HG03442 (cell line): Measurements from ENCODE around the gene DIPK1C.

Experiments used
- ATAC-seq: cut with Tn5 transposase; IDR thresholded peaks from one replicate; pipeline ENCODE4 v1.9.1; 2021; ENCODE audit warnings: mild to moderate bottlenecking, moderate library complexity; ENCODE audit not compliant: unreplicated experiment

The DIPK1C gene

DNA sequence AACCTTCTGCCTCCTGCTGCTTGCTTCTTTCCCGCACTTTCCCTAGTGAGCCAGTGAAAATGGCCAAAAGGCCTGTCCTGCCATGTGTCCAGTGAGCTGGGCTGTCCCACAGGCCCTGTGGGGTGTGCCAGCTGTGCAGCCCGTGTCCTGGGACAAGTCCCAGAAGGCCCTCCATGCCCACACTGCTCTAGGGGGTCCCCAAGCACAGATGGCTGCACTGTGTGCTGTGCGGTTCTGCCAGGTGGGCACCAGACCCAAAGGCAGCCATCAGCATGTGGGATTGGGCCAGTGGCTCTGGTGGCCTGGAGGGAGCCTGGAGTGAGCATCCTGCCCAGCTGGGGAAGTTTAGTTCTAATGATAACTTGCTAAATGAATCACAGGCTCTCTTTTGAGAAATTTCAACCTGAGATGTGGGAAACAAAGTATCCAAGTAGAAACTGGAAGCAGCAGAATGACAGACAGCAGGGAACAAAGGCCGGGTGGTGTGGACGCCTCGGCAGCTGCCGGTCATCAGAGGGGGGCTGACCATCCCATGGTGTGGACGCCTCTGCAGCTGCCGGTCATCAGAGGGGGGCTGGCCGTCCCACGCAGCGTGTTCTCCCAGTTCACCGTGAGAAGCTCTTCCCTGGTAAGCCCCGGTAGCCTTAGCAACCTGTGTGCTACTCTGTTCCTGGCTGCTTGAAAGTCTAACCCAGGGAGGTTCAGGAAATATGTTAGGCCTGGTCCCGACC, 29.2 kb upstream of the DIPK1C start:
- no peak for ATAC-seq

DNA sequence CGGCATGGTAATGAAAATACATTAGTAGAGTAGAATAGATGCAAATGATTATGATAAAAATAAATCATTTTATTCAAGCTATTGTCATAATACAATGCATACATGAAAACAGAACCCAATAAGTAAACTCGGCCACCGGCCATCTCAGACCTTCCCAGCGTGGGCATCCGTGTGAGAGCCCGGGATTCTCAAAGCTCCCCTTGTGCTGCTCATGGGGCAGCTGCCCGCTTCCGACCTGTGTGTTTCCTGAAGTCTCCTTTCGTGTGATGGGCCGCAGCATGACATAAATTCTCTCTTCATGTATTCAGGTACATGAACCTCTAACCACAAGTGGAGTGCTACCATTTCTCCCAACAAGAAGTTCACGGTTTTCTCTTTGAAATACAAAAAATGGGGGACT, 25.6 kb upstream of the DIPK1C start:
- ATAC-seq: no peak

DNA sequence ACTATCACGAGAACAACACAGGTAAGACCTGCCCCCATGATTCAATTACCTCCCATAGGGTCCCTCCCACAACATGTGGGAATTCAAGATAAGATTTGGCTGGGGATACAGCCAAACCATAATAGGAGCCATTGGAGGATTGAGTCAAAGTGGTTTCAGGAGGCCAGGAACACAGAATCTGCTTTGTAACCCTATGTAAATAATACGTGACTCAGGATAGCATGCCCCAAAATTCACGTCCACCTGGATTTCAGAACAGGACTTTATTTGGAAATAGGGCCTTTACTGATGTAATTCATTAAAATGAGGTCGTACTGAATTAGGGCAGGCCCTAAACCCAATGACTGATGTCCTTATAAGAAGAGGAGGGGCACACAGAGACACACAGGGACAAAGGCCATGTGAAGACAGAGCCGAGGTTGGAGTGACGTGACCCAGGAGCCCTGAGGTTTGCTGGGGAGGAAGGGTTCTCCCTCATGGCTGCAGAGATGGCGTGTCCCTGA, 23.1 kb upstream of the DIPK1C start:
- ATAC-seq: no peak

DNA sequence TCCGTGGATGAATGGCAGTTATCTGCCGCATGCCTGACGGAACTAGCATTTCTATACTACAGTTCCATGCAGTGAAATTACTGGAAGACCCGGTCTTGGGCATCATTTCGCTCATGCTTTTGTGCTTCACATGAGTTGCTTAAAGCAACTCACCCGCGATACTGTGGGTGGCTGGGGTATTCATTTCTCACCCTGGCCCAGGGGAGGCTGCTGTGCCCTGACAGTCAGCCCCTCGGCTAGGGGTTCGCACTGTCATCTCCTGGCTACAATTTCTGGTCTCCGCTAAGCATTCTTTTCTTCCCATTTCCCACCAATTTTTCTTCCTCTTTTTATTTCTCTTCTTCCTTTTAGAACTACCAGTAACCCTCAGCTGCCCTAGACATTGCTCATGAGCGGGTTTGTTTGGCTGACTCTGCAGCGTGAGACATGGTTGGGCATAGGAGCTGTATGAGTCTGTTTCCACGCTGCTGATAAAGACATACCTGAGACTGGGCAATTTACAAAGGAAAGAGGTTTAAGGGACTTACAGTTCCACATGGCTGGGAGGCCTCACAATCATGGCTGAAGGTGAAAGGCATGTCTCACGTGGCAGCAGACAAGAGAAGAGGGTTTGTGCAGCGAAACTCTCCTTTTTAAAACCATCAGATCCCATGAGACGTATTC, 22.5 kb upstream of the DIPK1C start:
- ATAC-seq: no peak

DNA sequence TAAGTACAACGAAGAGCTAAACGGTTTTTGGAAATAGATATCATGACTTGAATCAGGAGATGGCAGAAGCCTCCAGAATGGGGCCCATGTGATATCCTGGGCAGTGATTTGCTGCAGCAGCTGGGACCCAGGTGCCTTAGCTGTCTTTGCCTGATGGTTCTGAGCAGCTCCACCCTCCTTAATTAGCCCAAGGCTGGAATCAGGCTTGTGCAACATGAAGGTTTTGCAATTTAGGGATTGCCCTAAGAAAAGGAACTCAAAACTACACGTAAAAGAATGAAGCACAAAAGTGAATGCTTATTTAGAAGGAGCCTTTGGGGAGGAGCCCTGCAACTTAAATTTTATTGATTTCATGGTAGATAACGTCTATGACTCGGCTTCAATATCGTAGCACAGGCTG, 21.8 kb upstream of the DIPK1C start:
- ATAC-seq: no peak

DNA sequence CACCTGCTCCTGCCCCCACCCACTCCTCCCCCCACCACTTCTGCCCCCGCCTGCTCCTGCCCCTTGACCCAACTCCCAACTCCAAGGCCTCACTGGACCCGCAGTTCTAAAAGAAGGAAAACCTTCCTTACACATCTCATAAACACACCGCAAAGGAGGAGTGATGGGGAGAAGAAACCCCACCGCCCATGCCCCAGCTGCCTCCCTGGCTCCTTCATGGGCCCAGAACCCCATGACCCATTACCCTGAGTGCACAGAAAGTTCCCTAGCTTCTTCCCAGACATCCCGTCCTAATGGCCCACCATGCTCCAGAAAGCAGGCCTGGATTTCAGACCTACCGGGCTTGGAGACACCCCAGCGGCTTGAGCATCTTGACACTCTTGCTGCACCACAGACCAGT, 21.2 kb upstream of the DIPK1C start:
- no peak for ATAC-seq

DNA sequence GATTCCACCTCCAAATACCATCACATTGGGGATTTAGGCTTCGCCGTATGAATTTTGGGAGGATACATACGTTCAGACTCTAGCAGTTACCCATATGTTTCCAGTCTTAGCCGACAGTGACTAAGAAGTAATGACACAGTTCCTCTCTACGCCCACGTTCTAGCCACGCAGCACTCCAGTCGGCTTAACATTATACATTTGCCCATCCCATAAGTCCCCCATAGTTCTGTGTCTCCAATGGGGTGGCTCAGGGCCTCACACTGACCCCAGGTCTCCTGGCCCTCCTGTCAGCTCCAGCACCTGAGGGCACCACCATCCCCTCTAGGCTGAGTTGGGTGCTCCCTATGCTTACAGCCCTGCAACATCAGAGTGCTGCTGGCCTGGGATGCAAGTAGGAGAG, 20.7 kb upstream of the DIPK1C start:
- ATAC-seq: no peak

DNA sequence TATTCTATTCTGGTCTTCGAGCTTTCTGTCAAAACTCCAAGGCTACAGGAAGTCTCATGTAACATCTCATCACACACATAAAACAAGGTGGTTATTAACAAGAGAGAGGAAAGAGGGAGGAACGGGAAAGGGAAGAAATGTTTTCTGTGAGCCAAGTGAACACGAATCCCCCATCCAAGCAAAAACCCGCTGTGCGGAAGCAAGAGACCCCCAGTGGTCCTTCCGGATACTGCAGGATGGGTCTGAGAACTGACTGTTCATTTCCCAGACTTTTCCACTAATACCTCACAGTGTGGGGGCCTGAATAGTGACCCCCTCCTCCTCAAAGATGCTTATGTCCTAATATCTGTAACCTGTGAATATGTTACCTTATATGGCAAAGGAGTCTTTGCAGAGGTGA, 19.0 kb upstream of the DIPK1C start:
- ATAC-seq: no peak

DNA sequence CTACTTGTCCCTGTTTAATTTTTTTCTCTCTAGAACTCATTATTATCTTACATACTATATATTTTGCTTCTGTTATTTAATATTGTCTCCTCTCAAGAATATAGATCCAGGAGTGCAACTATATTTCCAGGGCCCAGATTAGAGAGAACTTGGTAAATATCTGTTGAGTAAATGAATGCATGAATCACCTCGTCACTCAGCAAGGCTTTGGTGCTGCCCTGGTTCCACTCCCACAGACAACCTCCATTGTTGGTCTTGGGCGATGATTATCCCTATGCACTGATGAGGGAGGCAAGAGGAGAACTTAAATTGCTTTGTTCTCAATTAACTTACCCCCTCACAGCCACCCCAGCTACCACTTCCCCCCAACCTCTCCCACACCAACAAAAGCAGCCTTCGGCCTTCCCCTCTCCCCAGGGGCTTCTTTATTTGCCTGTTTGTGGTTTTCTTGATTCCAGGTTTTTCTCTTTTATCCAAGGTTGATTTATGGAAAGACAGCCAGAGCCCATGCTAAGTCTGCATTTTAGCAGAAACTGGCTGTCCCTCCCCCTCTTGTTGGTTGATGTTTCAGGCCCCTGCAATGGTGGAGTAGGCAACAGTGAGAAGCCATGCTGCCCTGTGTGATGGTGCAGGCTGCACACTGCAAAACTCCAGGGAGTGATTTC, 17.0 kb upstream of the DIPK1C start:
- no peak for ATAC-seq

DNA sequence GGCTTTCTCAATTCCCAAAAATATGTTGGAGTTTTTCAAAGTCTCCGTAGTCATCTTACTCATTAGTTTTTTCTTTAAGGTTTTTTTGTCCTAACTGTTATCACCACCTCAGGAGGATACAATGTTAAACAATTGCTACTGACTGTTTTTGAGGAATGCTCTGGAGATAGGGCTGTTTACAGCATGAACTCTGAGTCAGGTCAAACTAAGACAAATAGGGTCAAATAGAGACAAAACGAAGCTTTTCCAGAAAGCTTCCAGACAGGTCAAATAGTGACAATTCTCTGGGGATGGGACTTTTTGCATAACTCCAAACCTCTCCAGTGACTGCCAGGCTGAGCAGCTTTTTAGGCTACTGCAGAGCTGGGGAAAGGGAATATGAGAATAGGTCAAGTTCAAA, 15.2 kb upstream of the DIPK1C start:
- ATAC-seq: no peak

DNA sequence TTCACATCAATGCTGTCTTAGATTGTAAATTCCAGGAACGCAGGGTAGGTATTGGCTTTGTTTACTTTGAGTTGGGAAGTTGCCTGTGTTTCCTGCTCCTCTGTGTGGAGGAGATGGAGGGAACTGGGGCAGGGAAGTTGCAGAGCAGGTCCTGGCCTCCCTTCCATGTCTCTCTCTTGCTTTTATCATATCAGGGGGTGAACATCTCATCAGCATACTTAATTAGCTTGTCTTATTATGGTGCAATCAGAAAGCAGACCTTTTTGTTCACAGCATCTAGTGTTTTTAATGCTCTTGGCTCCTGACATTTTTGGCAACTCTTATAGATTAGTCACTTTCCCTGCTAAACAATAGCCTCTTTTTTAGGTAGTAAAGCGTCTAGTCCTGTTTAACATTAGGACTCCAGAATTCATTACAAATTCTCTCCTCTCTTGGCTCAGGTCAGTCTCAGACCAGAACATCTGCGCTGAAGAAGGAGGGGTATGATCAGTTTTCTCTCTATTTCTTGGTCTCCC, 11.5 kb upstream of the DIPK1C start:
- no peak for ATAC-seq

DNA sequence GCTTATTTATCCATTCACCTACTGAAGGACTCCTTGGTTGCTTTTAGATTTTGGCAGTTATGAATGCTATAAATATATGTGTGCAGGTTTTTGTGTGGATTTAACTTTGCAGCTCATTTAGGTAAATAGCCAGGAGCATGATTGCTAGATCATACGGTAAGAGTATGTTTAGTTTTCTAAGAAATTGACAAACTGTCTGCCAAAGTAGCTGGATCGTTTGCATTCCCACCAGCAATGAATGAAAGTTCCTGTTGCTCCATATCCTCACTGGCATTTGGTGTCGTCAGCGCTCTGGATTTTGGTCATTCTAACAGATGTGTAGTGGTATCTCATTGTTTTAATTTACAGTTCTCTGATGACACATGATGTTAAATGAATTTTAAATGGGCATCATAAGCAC, 8.7 kb upstream of the DIPK1C start:
- no peak for ATAC-seq

DNA sequence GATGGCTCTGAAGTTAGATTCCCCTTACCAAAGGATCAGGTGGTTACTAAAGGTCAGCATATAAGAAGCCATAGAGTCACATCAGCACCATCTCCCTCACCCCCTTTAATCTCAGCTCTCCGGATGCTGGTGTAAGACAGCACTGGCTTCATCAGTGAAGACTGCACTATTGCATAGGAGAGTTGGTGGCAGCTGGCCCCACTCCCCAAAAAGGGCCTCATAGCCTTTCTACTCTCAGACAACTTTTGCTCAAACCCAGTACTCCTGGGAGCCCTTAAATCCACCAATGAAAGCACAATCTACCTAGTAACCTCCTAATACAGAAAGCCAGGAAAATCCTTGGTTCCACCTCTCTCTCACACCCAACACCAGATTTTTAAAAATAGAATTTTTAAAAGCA, 6.9 kb upstream of the DIPK1C start:
- ATAC-seq: no peak

DNA sequence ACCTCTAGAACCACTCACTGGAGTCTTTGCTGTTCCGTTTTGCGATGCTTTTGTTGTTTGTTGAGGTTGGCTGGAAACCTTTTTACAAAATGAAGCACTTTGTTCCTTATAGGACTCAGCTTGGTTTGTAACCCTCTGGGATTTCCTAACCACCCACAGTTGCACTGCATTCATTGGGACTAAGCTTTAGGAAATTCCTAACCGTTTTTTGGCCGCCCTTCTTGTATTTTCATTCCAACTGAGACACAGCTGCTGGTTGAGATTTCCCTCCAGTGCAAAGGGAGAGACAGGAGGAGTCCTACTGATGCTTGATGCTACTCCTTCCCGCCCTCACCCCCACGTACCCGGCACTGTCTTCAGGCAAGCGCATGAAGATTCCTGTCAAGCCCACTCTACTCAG, 6.1 kb upstream of the DIPK1C start:
- ATAC-seq: no peak

DNA sequence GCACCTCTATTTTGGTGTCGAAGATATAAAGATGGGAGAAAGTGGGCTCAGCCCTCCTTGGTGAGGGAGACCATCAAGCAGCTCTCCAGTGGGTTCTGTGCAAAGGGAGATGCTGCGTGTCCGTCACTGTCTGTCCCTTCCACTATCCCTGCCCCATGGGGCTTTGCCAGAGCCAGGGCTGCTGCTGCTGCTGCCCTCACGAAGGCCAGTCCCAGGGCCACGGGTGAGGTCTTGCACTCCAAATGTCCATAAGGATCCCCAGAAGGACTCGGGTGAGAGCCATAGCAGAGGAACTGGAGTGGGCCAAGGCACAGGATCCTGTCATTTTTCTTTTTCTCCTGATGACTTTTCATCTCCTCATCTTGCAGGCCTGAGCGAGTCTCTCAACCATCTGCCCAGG, 3.7 kb upstream of the DIPK1C start:
- ATAC-seq: no peak

DNA sequence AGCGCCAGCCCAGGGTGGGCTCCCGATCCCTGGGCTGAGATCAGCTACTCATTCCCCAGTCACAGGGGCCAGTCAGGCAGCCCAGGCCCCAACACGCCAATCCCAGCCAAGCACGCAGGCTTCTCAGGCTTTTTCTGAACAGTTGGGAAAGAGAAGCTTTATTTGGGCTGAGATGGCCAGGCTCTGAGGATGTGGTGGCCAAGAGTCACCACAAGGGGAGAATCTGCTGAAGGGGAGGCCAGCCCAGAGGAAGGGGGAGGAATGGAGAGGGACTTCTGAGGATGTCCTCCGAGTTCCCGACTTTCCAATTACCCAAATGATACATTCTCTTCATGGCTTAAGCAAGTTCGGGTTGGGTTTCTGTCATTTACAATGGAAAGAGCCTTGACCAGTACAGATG, 2.8 kb upstream of the DIPK1C start:
- ATAC-seq: no peak

DNA sequence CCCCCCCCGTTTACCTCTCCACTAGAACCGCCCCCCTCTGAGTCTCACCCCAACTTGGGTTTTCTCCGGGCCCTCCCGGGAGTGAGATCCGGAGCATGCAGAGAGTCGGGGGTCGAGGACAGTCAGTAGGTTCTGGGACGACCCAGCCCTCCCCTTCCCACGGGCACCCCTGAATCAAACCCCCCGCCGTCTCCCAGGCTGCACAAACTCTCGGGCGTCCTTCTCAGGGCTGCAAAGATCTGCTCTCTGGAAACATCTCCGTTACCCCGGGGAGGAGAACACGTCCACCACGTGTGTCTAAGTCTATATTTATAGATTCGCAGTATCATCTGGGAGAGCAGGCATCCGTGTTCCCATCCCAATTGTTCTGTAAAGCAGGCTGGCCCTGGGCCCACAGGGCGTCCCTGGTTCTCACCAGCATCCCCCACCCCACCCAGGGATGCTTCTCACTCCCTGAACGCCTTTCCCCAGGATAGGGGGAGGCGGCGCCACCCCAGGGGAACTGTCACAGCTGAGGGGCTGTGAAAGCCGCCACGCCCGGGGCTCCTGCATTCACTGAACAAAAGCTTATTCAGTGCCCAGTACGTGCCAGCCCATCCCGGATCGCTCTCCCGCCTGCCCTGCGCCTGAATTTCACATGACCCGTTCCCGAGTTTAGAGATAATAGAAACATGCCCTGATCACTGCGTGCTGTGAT, 765 bp upstream of the DIPK1C start:
- no peak for ATAC-seq

DNA sequence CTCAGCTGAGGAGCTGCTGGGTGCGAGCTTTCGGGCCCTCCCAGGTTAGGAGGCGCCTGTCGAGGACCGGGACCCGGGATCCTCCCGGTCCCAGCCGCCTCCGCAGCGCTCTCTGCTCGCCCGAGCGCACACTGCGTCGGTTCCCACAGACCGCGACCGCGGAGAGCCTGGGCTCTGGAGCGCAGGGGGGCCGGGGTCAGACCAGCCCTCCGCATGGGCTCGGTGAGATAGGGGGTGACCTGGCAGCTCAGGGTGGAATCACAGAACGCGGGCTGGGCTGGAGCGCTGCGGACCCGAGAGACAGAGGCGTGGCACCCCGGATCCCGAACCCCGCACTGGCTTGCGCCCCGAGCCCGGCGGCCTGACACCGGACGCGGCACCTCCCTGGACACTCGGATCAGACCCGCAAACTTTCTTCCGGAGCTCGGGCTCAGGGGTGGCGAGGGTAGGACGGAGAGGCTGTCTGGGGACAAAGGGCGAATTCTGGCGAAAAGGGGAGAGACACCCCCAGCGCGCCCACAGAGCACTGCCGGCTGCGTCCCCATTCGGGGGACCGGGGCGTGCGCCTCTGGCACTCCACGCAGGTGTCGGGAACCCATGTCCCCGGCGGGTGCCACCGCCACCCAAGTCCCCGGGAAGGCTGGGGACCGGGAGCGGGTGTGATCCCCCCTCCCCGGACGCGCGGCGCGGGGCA, 612 bp downstream of the DIPK1C start:
- ATAC-seq: no peak

DNA sequence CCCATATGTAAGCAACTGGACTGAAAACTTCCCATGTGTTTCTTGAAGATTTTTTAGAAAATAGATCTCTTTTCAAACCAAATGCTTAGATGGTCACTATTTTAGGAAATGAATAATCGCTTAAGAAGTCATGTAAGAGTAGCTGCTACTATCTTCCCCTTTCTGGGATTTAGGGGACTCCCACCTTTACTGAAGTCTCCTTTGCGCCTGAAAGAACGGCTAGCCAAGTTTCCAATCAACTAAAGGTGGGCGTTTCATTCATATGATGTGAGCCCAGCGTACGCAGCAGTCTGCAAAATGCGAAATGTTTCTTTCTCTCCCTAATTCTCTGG, 1.1 kb downstream of the DIPK1C start:
- no peak for ATAC-seq

DNA sequence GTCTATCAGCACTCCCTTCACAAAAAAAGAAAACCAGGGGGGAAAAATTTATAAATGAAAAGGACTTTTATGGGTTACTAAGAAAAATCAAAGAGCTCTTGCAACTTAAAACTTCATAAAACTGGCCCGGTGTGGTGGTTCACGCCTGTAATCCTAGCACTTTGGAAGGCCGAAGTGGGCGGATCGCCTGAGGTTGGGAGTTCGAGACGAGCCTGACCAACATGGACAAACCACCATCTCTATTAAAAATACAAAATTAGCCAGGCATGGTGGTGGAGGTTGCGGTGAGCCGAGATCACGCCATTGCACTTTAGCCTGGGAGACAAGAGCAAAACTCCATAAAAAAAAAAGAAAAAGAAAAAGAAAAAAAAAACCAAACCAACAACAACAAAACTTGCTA, 1.7 kb downstream of the DIPK1C start:
- ATAC-seq: no peak

DNA sequence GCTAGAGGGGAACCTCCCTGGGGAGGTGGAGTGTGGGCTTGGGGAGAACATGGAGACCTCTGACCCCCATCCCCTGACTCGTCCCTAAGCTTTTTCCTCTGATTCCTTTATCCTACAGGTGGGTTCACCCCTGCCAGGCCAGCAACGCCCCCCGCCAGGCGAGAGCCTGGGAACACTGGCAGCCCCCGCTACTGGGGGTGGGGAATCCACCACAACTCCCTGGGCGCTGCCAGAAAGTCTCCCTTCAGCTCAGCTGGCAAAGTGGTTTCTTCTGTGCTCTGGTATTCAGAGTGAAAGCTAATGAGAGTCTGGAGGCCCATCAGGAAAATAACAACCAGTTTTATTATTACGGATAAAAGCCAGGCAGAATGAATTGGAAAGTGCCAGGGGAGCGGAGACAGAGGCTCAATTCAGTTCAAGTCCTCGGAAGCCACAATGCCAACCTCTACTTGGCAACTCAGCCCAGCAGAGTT, 2.8 kb downstream of the DIPK1C start:
- no peak for ATAC-seq
